AG09309 (cell line): ENCODE results near the gene PC.

Experiments
- DNase-seq: peaks from one replicate; pipeline ENCODE4 v3.0.0-alpha.2; 2010; ENCODE audit warnings: low read depth
- H3K4me3 ChIP-seq: 2 replicates; pipeline ENCODE4 v1.5.1; 2011; ENCODE audit warnings: mild to moderate bottlenecking, low read depth, low read length, moderate library complexity; ENCODE audit not compliant: control insufficient read depth
- CTCF ChIP-seq: IDR thresholded peaks from 2 replicates; pipeline ENCODE4 v1.5.1; 2011; ENCODE audit warnings: mild to moderate bottlenecking, low read depth, low read length, inconsistent platforms; ENCODE audit not compliant: insufficient read depth, control insufficient read depth; ENCODE audit errors: missing control alignments

The PC gene

GRCh38 chr11:66912911-66913310 lies 45.3 kb downstream of the PC start:
- DNase-seq, result no peak
- TF ChIP-seq CTCF, result no peak
- no peak overlapping the region for H3K4me3 ChIP-seq

- DNase-seq, result no peak
- no peak overlapping the region for H3K4me3 ChIP-seq
- no peak for TF ChIP-seq CTCF
Observed at GRCh38 chr11:66912361-66912760, 45.8 kb downstream of the PC start.

DNA sequence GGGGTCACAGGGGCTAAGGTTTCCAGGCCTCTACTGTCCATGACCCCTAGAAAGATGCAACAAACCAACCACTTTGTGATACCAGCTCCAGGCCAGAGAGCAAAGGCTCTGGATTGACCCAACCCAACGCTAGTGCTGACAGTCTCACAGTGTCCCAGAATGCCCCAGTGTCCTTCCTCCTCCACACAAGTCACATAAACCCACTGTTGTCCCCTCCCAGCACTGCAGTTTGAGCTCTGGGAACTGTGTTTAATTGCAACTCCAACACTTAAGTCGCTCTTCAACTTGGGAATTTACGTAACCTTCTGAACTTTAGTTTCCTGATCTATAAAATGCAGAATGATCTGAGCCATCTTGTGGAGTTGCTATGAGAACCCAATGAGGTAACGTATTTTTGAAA lies 47.5 kb downstream of the PC start:
- no peak for DNase-seq
- no peak for TF ChIP-seq CTCF
- H3K4me3 ChIP-seq, result no peak overlapping the region

DNA sequence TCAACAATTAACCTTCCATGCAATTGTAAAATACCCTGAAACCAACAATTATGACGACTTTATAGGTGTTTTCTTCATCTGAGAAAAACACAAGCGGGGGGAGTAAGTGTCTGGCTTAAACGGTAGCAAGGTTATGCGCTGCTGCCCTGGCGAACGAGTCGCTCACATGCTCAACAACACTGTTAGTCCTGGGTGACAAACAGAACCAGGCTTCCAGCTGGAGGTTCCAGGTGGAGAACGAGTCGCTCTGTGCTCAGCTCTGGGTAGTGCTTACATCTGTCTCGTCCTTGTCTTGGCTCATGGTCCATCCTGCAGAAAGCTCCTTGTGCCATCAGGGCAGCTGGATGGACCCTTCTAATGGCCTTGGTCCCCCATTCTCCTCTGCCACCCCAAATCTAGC lies 48.2 kb downstream of the PC start:
- no peak for TF ChIP-seq CTCF
- no peak overlapping the region for H3K4me3 ChIP-seq
- no peak for DNase-seq

GRCh38 chr11:66909181-66909580 lies 49.0 kb downstream of the PC start:
- no peak overlapping the region for H3K4me3 ChIP-seq
- DNase-seq, result no peak
- TF ChIP-seq CTCF, result no peak

DNA sequence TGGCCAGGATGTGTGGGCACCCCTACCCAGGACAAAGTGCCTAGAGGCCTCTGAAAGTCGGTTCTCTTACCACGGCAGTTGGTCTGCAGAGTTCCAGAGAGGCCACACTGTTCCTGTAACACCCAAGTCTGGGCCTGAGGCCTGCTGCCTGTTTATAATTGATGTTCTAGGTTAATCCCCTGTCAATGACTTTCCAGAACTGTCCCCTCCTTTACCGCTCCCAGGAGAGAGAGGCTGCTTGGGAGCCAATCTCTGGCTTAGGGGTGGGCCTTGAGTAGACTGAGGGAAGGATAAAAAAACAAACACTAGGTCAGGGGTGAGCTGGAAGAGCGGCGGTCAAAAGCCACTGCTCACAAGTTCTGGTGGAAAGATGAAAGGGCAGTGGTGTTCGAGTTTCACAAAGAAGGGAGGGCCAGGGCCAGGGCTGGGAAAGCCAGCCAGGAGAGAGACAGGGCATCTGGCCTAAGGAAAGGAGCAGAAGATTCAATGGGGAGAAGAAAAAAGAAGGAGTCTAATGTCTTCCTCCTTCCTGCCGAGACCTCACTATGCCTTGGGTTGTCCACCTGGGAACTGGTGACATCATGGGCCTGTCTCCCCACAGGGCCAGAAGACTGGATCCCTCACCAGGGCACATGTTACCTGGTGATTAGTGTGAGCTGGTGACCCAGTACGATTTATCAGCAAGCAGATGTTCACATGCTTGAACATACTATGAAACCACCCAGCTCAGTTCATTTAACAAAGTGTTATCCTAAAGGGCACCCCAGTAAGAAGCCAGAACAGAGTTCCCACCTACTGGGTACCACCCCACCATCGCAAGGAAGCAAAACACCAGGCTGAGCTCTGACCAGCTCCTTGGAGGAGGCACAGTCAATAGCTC lies 50.2 kb downstream of the PC start:
- H3K4me3 ChIP-seq, result no peak overlapping the region
- no peak for DNase-seq

More for the DNA sequence above, 50.2 kb downstream of the PC start:
- no peak for TF ChIP-seq CTCF
